ENCODE results near the gene LIMS1. TPM values are rescaled to one million over a fixed set of nuclear protein-coding genes. Genes with fewer than 3 reads are reported as not detected.
A peak's percentile ranks its signal among the peaks of the same experiment; 100 is the strongest.

LIMS1 gene
- total and polyA plus RNA-seq, 2 donors (not counting 1 experiment from before 2014, with no cell fraction given) = 14.0 to 22.1 TPM

DNA sequence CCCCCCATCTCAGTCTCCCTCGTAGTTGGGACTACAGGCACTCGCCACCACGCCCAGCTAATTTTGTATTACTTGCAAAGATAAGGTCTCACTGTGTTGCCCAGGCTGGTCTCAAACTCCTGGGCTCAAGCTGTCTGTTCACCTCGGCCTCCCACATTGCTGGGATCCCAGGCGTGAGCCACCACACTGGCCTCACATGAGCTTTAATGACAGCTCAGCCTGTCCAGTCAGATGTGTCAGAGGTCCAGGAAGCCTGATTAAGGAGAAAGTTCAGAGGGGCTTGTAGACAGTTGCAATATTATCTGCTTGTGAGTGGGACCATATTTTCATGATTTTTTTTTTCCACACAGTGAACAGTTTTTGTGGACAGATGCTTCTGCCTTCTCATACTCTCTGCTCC lies 82.0 kb downstream of the LIMS1 start:
- no peak overlapping the region for H2AFZ ChIP-seq (ENCODE audit: insufficient read depth, low read depth, low read length, poor library complexity, severe bottlenecking)
- no peaks in the 10 kb centered on the region for H3K27me3 Mint-ChIP-seq
- H3K9me3 Mint-ChIP-seq (ENCODE audit: insufficient read depth) = no peaks in the 10 kb centered on the region
- no peak overlapping the region for H3K9ac ChIP-seq (ENCODE audit: low read length)
- peak overlapping the region; percentile 39 for H3K4me2 ChIP-seq (replicated peaks; ENCODE audit: low read depth, low read length, poor library complexity, severe bottlenecking)
- 98% methylated on average over 5 of the region's 5 CpGs for WGBS (ENCODE audit: insufficient coverage)
- POLR2A ChIA-PET = no interaction called here
- H3K27ac ChIP-seq (ENCODE audit: low read length in 2 of 2) = no peak overlapping the region
- H3K4me1 Mint-ChIP-seq = peaks cover 81% of the 10 kb centered on the region
- no peak for ATAC-seq (ENCODE audit: low read depth)
- no peaks in the 10 kb centered on the region for H3K9me3 ChIP-seq (ENCODE audit: control extremely low read depth in 1 of 3, control insufficient read depth in 2 of 3, insufficient read depth in 1 of 3, low read length in 2 of 3)
- TF ChIP-seq EZH2 (IDR thresholded peaks at IDR 0.05; ENCODE audit: borderline replicate concordance, insufficient read depth, low read depth, low read length, poor library complexity, severe bottlenecking) = no peak
- no peak for TF ChIP-seq CTCF (IDR thresholded peaks at IDR 0.05)
- CTCF ChIA-PET = interaction anchor here (1.1 to 15.4 kb wide), 5 partner anchors 10 to 32 kb away, joined by 3 to 290 read pairs (median 11); no protein-coding TSS in a partner anchor
- DNase-seq = no peak
- no peak overlapping the region for H3K4me3 ChIP-seq (ENCODE audit: control extremely low read depth in 1 of 5, extremely low read depth in 1 of 5, insufficient read depth in 1 of 5, low read depth in 2 of 5, low read length in 4 of 5)
- no peak overlapping the region for H3K27ac Mint-ChIP-seq
- H3K36me3 ChIP-seq (replicated peaks in 1 of 2; ENCODE audit: control extremely low read depth in 1 of 2, control insufficient read depth in 1 of 2, extremely low read depth in 1 of 2, insufficient read depth in 2 of 2, low read length in 1 of 2) = no peaks in the 10 kb centered on the region
- intact Hi-C loops (cut with micrococcal nuclease) = no loop called here
- H4K20me1 ChIP-seq (ENCODE audit: control insufficient read depth, insufficient read depth, low read length, poor library complexity, severe bottlenecking) = peaks cover 7% of the 10 kb centered on the region
- peaks cover 81 to 85% of the 10 kb centered on the region in 2 donors for H3K4me1 ChIP-seq (ENCODE audit: control insufficient read depth in 2 of 2, insufficient read depth in 2 of 2, low read length in 2 of 2)
- no peak overlapping the region for H3K4me3 Mint-ChIP-seq
- peaks cover 46% of the 10 kb centered on the region for H3K79me2 ChIP-seq (ENCODE audit: control insufficient read depth, insufficient read depth, low read length)
- no peaks in the 10 kb centered on the region for H3K27me3 ChIP-seq (replicated peaks in 1 of 4; ENCODE audit: control extremely low read depth in 1 of 4, control insufficient read depth in 3 of 4, insufficient read depth in 4 of 4, low read length in 3 of 4)

DNA sequence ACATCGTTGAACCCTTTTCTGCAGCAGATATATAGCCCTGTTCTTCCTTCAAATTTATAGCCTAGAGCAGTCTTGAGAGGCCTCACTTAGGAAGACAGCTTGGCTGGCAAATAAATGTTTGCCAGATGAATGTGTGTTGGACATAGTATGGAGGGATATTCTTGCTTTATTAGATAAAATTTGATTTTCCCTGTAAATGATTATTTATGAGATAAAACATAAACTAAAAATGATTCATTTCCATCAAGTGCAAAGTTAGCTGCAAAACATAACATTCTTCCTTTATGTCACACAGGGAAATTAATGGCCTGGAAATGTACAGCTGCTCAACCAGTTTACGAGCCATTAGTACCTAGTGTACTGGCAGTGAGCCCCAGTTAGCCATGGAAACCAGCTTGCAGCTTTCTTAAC lies 82.5 kb downstream of the LIMS1 start:
- Mint-ChIP-seq H3K4me3 (no peak overlapping the region), H3K9me3 (ENCODE audit: insufficient read depth) (no peaks in the 10 kb centered on the region), H3K4me1 (peaks cover 83% of the 10 kb centered on the region), H3K27me3 (no peaks in the 10 kb centered on the region), H3K27ac (no peak overlapping the region)
- no peak overlapping the region for H2AFZ ChIP-seq (ENCODE audit: insufficient read depth, low read depth, low read length, poor library complexity, severe bottlenecking)
- no peaks in the 10 kb centered on the region for H3K9me3 ChIP-seq (ENCODE audit: control extremely low read depth in 1 of 3, control insufficient read depth in 2 of 3, insufficient read depth in 1 of 3, low read length in 2 of 3)
- H3K27ac ChIP-seq (ENCODE audit: low read length in 2 of 2) = no peak overlapping the region
- 14% methylated on average over 1 of the region's 2 CpGs for WGBS (ENCODE audit: insufficient coverage)
- TF ChIP-seq CTCF (IDR thresholded peaks at IDR 0.05) (no peak), EZH2 (IDR thresholded peaks at IDR 0.05; ENCODE audit: borderline replicate concordance, insufficient read depth, low read depth, low read length, poor library complexity, severe bottlenecking) (no peak)
- ChIA-PET CTCF (interaction anchor here (2.0 to 15.4 kb wide), 4 partner anchors 9 to 33 kb away, joined by 6 to 290 read pairs (median 14); no protein-coding TSS in a partner anchor), POLR2A (no interaction called here)
- H3K79me2 ChIP-seq (ENCODE audit: control insufficient read depth, insufficient read depth, low read length) = peaks cover 44% of the 10 kb centered on the region
- no peaks in the 10 kb centered on the region for H3K36me3 ChIP-seq (replicated peaks in 1 of 2; ENCODE audit: control extremely low read depth in 1 of 2, control insufficient read depth in 1 of 2, extremely low read depth in 1 of 2, insufficient read depth in 2 of 2, low read length in 1 of 2)
- no peak overlapping the region for H3K9ac ChIP-seq (ENCODE audit: low read length)
- no peak overlapping the region for H3K4me2 ChIP-seq (replicated peaks; ENCODE audit: low read depth, low read length, poor library complexity, severe bottlenecking)
- ATAC-seq (ENCODE audit: low read depth) (no peak), DNase-seq (no peak)
- no peaks in the 10 kb centered on the region for H3K27me3 ChIP-seq (replicated peaks in 1 of 4; ENCODE audit: control extremely low read depth in 1 of 4, control insufficient read depth in 3 of 4, insufficient read depth in 4 of 4, low read length in 3 of 4)
- peaks cover 7% of the 10 kb centered on the region for H4K20me1 ChIP-seq (ENCODE audit: control insufficient read depth, insufficient read depth, low read length, poor library complexity, severe bottlenecking)
- no peak overlapping the region for H3K4me3 ChIP-seq (ENCODE audit: control extremely low read depth in 1 of 5, extremely low read depth in 1 of 5, insufficient read depth in 1 of 5, low read depth in 2 of 5, low read length in 4 of 5)
- peaks cover 83 to 85% of the 10 kb centered on the region in 2 donors for H3K4me1 ChIP-seq (ENCODE audit: control insufficient read depth in 2 of 2, insufficient read depth in 2 of 2, low read length in 2 of 2)
- intact Hi-C loops (cut with micrococcal nuclease) = no loop called here

Measured in B cell (primary cell).